ENCODE measurements around the gene TMEM225B.
"Not testable (repeated sequence)": the region's sequence is repeated elsewhere in the genome, so short reads cannot be mapped to it uniquely, and the experiment has no call there.

TMEM225B gene

DNA sequence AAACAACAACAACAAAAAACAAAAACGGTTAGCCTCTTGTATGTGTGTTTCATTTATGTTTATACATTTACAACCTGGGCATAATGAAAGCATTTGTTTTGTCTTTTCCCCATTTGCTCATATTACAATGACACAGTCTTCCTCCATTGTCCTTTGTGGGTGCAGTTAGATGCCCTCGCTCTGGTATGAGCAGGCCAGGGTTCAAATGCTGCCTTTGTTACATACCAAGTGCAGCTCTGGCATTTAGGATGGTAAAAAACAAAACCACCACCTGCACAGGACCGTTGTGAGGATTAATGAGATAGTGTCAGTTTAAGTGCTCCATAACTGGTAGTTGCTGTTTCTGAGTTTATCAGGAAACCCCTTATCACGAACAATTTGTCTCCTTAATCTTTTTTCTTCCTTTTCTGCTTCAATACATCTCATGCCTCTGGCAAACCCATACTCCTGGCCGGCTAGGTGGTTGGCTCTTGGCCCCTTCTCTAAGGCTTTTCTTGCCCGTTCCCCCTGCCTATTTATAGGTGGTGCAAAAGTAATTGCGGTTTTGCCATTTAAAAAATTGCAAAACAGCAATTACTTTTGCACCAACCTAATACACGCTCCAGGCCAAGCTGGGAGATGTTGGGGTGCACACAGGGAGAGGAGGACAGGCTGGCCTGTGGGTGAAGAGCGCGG, 18.6 kb upstream of the TMEM225B start:
- DNase-seq (ENCODE audit: low read depth in 2 of 2) = no peak

DNA sequence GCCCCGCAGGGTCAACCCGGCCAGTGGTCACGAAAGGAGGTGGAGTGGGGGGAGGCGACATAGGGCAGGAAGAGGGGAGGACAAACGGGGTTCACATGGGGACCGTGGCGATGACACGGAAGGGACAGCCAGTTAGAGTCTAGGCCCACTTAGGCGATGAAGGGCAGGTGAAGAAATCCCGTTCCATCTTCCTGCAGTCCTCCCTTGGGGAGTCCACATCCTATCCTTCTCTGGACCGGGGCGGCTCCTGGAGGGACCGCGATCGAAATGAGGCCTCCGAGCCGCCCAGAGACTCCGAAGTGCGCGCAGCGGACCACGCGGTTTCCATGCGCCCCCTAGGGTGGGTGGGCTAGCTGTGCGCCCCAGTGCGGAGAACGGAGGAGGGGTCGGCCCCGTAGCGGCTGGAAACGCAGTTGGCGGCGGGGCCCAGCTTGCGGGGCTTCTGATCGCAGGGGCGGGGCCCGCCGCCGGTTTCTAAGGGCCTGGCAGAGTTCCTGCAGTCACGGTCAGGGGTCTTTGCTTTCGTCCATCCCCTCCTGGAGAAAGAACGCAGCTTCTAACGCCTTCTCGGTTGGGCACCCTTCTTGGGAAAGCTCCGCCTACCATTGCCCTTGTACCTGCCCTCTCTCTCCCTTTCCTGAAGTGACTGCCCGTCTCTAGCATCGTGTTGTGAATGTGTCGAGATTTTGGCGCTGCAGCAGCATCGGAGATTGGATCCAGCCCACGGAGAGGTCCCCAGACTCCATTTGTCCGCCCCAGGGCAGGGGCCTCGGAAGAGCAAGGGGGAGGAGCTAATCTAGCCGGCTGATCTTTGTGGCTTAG, 17.9 kb upstream of the TMEM225B start:
- DNase-seq (ENCODE audit: low read depth in 2 of 2) = no peak

DNA sequence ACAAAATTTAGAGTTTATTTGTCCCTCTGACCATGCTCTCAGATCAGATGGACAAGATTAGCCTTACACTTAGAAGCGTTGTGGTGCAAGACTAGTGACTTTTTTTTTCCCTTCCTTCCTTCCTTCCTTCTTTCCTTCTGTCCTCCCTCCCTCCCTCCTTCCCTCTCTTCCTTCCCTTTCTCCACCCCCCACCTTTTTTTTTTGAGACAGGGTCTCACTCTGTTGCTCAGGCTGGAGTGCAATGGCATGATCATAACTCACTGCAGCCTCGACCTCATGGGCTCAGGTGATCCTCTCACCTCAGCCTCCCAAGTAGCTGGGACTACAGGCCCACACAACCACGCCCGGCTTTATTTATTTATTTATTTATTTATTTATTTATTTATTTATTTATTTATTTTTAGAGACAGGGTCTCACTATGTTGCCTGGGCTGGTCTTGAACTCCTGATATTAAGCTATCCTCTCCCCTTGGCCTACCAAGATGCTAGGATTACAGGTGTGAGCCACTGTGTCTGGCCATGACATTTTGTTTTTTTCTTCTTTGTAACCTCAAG, 17.2 kb upstream of the TMEM225B start:
- not testable (repeated sequence) for DNase-seq (ENCODE audit: low read depth in 2 of 2)

DNA sequence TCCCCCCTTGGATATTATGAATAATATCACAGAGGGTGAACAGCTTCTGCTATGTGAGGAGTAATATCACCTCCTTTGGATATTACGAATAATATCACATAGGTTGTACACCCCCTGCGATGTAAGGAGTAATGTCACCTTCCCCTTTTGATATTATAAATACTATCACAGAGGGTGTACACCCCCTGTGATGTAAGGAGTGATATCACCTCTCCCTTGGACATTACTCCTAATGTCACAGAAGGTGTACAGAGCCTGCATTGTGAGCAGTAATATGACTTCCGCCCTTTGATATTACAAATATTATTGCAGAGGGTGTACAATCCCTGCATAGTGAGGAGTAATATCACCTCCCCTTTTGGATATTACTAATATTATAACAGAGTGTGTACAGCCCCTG, 9.2 kb upstream of the TMEM225B start:
- DNase-seq (ENCODE audit: low read depth in 2 of 2) = no peak

DNA sequence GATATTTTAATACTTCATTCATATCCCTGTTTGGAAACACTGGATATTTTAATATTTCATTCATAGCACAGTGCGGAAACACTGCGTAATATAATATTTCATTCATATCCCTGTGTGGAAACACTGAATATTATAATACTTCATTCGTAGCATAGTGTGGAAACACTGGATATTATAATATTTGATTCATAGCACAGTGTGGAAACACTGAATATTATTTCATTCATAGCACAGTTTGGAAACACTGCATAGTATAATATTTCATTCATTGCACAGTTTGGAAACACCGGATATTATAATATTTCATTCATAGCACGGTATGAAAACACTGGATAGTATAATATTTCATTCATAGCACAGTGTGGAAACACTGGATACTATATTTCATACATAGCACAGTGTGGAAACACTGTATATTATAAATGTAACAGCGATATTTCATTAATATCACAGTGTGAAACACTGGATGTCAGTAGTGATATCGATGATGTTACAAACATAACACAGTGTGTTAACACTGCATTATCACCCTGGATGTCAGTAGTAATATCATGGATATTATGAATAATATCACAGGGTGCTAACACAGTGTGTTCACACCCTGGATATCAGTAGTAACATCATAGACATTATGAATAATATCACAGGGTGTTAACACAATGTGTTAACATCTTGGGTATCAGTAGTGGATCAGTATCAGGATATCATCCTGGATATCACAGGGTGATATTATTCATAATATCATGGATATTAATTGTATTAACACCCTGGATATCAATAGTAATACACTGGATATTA, 2.9 kb upstream of the TMEM225B start:
- DNase-seq (ENCODE audit: low read depth in 2 of 2) = no peak

DNA sequence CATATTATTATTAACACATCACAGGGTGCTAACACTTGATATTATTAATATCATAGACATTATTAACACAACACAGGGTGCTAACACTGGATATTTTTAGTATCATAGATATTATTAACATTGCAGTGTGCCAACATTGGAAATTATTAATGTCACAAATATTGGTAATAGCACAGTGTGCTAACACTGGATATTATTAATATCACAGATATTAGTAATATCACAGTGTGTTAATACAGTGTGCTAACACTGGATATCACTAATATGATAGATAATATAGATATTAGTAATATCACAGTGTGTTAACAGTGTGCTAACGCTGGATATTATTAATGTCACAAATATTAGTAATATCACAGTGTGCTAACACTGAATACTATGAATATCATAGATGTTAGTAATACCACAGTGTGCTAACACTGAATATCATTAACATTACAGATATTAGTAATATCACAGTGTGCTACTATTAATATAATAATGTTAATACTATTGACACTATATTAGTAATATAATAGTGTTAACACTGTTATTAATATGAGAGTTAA, 1.6 kb upstream of the TMEM225B start:
- no peak for DNase-seq (ENCODE audit: low read depth in 2 of 2)

DNA sequence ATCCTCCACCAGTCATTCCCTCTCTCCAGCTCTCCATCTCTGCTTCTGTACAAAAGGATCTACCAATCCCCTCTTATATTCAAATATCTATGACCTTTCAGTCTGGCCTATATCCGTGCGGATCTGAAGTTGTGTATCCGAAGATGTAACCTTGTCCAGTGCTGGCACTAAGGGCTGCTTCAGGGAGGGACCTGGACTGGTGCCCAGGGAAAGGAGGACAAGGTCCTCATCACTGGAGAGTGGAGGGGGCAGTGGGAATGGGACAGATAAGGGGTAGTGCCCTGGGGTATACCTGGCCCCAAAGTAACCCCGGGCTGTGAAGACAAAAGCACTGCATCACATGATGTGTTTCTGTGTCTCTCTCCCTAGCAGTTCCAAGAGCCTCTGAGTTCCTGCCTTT, 1.8 kb downstream of the TMEM225B start:
- no peak for DNase-seq (ENCODE audit: low read depth in 2 of 2)

DNA sequence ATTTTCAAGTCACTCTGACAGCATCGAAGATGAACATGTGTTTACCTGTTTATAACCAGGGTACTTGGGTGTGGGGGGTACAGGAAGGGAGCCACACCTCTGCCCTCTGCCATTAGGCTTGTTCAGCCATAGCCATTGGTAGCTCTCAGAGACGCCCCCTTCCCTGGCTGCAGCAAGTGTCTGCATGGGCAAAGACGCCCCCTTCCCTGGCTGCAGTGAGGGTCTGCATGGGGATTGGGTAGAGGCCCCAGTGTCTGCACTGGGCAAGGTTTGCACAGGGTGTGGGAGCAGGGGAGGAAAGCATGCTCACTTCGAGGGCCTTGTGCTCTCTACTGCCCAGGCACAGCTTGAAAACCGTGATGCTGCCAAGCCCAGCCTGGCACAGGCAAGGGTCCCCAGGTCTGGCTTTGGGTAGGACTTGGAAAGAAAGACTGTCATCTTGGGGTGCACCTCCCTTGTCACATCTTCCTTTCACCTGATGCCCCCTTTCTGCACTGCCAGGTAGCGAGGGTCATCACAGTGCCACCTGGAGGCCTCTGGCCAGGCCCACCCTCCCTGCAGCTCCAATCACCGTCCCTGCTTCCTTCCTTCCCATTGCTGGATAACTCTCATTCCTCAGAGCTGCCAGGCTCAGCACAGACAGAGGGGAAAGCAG, 3.7 kb downstream of the TMEM225B start:
- no peak for DNase-seq (ENCODE audit: low read depth in 2 of 2)

DNA sequence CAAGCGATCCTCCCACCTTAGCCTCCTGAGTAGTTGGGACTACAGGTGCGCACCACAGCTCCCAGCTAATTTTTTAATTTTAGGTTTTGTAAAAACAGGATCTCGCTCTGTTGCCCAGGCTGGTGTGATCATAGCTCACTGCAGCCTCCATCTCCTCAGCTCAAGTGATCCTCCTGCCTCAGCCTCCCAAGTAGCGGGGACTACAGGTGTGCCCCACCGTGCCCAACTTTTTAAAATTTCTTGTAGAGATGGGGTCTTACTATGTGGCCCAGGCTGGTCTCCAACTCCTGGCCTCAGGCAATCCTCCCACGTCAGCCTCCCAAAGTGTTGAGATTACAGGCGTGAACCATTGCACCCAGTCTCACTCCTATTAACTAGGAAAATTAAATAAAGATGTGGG, 7.5 kb downstream of the TMEM225B start:
- no peak for DNase-seq (ENCODE audit: low read depth in 2 of 2)

DNA sequence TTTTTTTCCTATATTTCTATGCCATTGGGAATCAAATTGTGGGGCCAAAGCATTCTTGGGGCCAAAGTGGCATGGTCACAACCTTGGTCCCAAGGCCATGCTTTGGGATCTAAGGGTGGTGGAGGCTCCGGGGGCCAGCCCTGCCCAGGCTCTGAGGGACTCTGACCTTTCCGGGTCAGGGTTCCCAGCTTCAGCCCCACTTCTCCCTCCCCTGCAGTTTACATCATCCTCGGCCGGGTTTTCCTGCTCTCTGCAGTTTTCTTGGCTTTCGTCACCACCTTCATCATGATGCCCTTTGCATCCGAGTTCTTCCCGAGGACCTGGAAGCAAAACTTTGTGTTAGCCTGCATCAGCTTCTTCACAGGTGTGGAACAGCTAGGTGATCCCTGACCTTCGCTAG, 8.5 kb downstream of the TMEM225B start:
- no peak for DNase-seq (ENCODE audit: low read depth in 2 of 2)

DNA sequence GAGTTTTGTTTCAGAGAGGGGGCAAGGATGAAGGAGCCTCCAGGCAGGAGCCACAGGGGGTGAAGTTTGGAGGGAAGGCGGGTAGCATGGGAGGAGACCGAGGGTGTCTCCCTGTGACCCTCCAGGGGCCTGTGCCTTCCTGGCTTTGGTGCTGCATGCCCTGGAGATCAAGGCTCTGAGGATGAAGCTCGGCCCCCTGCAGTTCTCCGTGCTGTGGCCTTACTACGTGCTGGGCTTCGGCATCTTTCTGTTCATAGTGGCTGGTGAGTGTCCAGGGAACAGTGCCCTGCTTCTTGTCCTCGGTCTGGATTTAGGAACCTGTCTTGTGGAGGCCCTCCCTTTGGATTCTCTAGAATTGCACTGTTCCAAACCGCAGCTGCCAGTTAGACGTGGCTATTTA, 9.5 kb downstream of the TMEM225B start:
- DNase-seq (ENCODE audit: low read depth in 2 of 2) = no peak

DNA sequence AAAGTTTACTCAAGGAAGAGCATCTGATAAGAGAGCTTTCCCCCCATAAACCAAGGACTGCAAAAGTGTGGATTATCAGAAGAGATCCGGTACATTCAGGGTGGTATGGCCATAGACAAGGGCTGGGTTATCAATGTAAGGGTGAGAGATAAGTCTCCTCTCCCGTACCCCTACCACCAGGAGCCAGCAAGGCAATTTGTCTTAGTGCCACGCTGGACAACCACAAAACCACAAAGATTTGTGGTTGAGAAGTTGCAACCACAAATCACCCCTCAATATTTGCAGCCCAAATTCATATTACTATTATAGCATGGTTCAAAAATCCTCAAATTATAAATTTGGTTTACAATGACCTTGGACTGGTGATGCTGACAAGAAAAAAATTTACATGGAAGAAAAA, 16.4 kb downstream of the TMEM225B start:
- DNase-seq (ENCODE audit: low read depth in 2 of 2) = no peak

DNA sequence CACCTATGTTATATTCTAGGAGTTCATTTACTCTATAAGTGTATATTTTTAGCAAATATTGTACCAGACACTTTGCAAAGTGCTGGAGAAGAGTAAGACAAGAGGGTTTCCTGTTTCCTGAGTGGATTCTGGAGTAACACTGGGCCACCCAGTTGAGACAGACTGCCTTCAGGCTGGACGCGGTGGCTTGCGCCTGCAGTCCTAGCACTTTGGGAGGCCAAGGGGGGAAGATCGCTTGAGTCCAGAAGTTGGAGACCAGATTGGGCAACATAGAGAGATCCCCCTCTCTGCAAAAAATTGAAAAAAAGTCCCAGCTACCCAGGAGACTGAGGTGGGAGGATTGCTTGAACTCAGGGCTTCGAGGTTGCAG, 17.9 kb downstream of the TMEM225B start:
- no peak for DNase-seq (ENCODE audit: low read depth in 2 of 2)

DNA sequence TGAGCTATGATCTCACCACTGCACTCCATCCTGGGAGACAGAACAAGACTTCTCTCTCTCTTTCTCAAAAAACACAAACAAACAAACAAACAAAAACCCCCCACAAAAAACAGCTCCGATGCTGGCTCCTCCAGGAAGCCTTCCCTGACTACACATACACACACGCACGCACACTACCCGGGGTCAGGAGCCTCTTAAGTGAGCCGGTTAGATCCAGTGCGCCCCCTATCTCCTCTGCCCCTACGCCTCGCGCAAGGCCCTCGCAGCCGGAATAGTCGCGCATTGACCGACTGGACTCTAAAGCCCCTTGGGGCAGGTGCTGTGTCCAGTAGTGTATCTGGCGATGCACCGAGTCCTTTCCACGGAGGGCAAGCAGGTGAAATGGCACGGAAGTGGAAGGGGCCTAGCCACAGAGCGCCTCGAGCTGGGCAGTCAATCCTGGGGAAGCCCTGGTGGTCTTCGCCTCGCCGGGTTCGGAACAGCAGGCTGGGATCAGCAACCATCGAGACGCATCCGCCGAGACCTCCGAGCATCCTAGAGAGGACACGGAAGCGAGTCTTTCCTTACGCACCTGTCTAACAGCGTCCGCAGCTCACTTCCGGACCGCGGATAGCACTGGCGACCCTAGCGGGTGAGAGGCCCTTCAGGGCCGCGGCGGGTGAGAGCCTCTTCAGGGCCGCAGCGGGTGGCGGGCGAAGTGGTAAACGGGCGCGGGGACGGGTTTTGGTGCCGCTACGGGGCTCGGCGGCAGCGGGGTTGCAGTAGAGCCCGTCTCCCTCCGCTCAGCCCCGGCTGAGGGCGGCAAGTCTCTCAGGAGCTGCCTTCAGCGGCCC, 18.5 kb downstream of the TMEM225B start, which contains the start of gene ZSCAN25:
ZSCAN25 (plus strand) TSS at position 588 of the 833 bp plus-strand sequence. CDS start 2,661 bp downstream, outside the sequence.
- DNase-seq (ENCODE audit: low read depth in 2 of 2) = peak; percentile 80 to 83

DNA sequence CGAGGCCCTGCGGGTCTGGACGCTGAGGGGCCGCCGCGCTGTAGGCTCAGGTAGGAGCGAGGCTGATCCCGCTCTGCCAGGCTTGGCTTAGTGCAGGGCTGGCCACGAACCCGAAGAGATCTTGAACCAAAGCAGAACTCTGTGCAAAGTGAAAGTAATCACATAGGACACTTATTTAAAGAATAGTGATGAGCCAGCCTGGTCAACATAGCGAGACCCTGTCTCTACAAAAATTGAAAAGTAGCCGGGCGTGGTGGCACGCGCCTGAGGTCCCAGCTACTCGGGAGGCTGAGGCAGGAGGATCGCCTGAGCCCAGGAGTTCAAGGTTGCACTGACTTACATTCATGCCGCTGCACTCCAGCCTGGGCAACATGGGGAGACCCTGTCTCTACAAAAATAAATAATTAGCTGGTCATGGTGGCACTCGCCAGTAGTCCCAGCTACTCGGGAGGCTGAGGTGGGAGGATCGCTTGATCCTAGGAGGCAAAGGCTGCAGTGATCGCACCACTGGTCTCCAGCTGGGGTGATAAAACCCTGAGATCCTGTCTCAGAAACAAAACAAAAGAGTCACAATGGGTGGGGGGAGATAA, 19.2 kb downstream of the TMEM225B start:
- DNase-seq (ENCODE audit: low read depth in 2 of 2) = no peak

DNA sequence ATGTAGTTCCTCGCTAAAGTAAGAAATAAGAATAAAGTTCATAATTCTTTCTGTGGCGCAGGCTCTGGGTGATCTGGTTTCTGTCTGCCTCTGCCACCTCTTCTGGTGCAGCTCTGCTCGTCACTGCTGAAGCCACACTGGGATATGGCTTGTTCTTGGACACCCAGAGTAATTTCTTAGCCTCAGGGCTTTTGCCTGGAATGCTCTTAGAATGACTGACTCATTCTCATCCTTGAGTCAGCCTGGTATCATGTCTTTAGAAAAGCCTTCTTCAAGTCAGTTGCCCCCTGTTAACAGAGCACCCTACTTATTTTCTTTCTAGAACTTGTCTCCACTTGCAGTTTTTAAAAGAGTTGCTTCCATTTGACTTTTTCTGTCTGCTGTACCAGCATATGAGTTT, 20.7 kb downstream of the TMEM225B start:
- no peak for DNase-seq (ENCODE audit: low read depth in 2 of 2)

DNA sequence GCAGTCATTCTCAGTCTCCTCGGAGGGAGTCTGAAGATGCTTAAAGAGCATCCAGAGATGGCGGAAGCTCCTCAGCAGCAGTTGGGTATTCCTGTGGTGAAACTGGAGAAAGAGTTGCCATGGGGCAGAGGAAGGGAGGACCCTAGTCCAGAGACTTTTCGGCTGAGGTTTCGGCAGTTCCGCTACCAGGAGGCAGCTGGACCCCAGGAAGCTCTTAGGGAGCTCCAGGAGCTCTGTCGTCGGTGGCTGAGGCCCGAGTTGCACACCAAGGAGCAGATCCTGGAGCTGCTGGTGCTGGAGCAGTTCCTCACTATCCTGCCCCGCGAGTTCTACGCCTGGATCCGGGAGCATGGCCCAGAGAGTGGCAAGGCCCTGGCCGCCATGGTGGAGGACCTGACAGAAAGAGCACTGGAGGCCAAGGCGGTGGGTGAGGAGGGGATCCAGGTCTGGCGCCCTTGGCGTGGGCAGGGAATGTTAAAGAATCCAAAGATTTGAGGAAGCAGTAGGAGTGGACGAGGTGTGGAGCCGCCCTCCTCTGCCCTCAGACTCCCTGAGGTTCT, 21.6 kb downstream of the TMEM225B start:
- DNase-seq (ENCODE audit: low read depth in 2 of 2) = no peak

DNA sequence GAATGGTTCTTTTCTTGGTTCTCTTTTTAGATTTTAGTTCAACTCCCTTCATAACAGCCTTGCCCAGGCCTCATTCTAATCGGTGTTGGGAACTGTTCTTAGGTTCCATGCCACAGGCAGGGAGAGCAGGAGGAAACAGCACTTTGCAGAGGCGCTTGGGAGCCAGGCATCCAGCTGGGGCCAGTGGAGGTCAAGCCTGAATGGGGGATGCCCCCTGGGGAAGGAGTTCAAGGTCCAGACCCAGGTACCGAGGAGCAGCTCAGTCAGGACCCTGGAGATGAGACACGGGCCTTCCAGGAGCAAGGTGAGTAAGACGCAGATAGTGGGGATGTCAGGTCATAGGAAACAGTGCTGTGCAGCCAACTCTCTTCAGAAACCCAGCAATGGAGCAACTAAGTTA, 23.2 kb downstream of the TMEM225B start:
- no peak for DNase-seq (ENCODE audit: low read depth in 2 of 2)

DNA sequence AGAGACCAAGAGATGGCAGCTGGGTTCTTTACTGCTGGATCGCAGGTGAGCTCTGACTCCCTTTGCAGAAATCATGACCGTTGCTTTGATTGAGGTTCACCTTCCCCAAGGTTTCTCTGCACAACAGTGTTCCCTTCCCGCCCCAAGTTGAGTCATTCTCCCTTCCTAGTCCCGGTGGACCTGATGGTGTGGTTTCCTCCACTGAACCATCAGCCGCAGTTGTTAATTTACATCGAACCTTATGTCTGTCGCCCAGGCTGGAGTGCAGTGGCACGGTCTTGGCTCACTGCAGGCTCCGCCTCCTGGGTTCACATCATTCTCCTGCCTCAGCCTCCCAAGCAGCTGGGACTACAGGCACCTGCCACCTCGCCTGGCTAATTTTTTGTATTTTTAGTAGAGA, 24.5 kb downstream of the TMEM225B start:
- DNase-seq (ENCODE audit: low read depth in 2 of 2) = no peak

Data from fibroblast of skin of left quadriceps (primary cell).